BLaER1 (cell line): Measurements from ENCODE around the gene MASP1.

Experiments used
- H3K27ac ChIP-seq: shearing (Covaris generic); formaldehyde crosslinking; 2 replicates; pipeline ENCODE4 v1.8.1; 2022
- H3K27me3 ChIP-seq: shearing (Covaris generic); formaldehyde crosslinking; 2 replicates; pipeline ENCODE4 v1.8.1; 2022
- H3K36me3 ChIP-seq: shearing (Covaris generic); formaldehyde crosslinking; 2 replicates; pipeline ENCODE4 v1.8.1; 2022
- H3K4me1 ChIP-seq: shearing (Covaris generic); formaldehyde crosslinking; 2 replicates; pipeline ENCODE4 v1.8.1; 2022
- H3K4me2 ChIP-seq: shearing (Covaris generic); formaldehyde crosslinking; 2 replicates; pipeline ENCODE4 v1.8.1; 2022
- H3K4me3 ChIP-seq: shearing (Covaris generic); formaldehyde crosslinking; 2 replicates; pipeline ENCODE4 v1.8.1; 2022
- H3K9ac ChIP-seq: shearing (Covaris generic); formaldehyde crosslinking; 2 replicates; pipeline ENCODE4 v1.8.1; 2022
- H3K9me3 ChIP-seq: shearing (Covaris generic); formaldehyde crosslinking; 2 replicates; pipeline ENCODE4 v1.8.1; 2022
- H4K20me1 ChIP-seq: shearing (Covaris generic); formaldehyde crosslinking; 2 replicates; pipeline ENCODE4 v1.8.1; 2022
- Cebpa-rat ChIP-seq: shearing (Covaris generic); IDR thresholded peaks from 2 replicates; pipeline ENCODE4 v1.8.1; 2022

MASP1 gene

DNA sequence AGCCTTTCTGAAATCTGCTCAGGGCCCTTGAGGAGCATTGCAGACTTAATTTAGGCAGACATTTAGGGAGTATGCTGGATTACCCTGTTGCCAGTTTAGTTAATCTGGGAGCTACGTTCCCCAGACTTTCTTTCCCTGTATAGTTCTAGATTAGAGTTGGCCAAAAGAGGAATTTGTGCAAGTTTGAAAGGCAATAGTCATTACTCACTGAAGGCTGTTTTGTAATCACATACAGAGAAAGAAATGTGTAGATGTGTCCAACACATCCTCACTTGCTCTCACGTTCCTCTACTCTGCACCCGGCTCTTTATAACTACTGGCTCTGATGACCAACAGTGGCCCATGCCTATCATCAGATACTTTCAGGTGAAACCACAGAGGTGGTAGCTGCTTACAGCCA, 24.2 kb downstream of the MASP1 start:
- no peak for TF ChIP-seq Cebpa-rat
- Histone ChIP-seq H3K4me2 (no peak overlapping the region), H3K27ac (no peak overlapping the region), H3K4me1 (no peaks in the 10 kb centered on the region), H3K27me3 (no peaks in the 10 kb centered on the region), H4K20me1 (no peaks in the 10 kb centered on the region), H3K36me3 (no peaks in the 10 kb centered on the region), H3K4me3 (no peak overlapping the region), H3K9me3 (peaks cover 27% of the 10 kb centered on the region), H3K9ac (no peak overlapping the region)

DNA sequence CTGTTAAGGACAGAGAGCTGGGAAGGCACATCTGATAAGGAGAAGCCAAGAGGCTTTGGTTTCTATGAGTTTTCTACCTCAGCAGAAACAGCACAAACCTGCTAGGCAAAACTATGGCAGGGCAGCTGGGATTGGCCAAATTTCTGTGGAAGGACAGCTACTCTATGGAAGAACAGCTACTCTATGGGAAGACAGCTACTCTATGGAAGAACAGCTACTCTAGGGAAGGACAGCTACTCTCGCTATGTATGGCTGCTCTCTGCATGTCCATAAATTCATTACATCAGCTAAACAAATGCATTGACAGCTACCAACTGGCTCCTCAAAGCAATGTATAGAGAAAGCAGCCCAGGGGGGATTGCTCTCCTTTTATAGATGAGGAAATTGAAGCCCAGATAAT, 24.8 kb downstream of the MASP1 start:
- no peaks in the 10 kb centered on the region for H3K4me1 ChIP-seq
- no peaks in the 10 kb centered on the region for H3K36me3 ChIP-seq

DNA sequence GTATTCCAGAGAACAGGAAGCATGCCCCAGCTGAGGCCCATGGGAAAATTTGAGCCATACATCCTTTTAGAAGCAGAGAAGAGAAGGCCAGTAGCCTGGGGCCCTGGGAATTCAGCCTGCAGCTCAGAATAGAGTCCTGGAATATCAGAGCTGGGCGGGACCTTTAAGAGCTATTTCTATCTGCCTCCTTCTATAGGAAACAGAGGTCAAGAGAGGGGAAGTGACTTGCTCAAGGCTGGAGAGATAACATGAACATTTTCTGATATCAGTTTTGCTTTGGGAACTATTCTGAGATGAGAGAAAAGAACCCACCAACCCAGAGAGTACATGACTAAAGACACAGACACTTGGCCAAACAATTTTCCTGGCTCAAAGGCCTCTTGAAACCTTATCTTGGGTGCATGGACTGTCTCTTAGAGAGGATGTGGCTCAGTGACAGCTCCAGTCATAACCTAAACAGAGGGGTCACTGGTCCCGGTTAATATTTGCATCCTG, 26.0 kb downstream of the MASP1 start:
- H3K9me3 ChIP-seq = peaks cover 25% of the 10 kb centered on the region
- no peak for TF ChIP-seq Cebpa-rat
- H3K4me1 ChIP-seq = no peaks in the 10 kb centered on the region
- no peak overlapping the region for H3K4me2 ChIP-seq
- no peaks in the 10 kb centered on the region for H3K36me3 ChIP-seq
- H3K27me3 ChIP-seq = no peaks in the 10 kb centered on the region
- H3K4me3 ChIP-seq = no peak overlapping the region
- no peak overlapping the region for H3K9ac ChIP-seq
- H3K27ac ChIP-seq = no peak overlapping the region
- no peaks in the 10 kb centered on the region for H4K20me1 ChIP-seq

More for the DNA sequence above, 24.8 kb downstream of the MASP1 start:
- Histone ChIP-seq H3K4me3 (no peak overlapping the region), H3K9ac (no peak overlapping the region), H3K4me2 (no peak overlapping the region), H3K9me3 (peaks cover 27% of the 10 kb centered on the region), H4K20me1 (no peaks in the 10 kb centered on the region), H3K27ac (no peak overlapping the region), H3K27me3 (no peaks in the 10 kb centered on the region)
- TF ChIP-seq Cebpa-rat = no peak

DNA sequence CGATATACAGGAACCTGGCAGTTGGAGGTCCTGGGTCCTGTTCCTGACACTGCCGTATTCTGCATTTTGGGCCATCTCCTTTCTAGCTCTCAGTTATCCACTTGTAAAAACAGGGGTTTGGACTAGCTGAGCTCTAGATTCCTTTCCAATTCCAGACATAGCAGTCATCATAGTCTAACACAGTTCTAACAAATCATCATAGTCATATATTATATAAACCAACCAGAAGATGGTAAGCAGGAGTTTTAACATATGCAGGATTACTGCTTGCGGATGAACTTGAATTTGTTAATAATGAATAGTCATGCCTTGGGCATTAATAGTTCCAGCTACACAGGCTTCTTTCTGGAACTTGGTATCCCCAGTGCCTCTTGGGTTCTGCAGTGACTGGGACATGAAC, 26.6 kb downstream of the MASP1 start:
- Histone ChIP-seq H3K27ac (no peak overlapping the region), H3K27me3 (no peaks in the 10 kb centered on the region), H3K4me1 (no peaks in the 10 kb centered on the region), H3K36me3 (no peaks in the 10 kb centered on the region), H3K4me3 (no peak overlapping the region), H3K9me3 (peaks cover 19% of the 10 kb centered on the region), H4K20me1 (no peaks in the 10 kb centered on the region), H3K9ac (no peak overlapping the region), H3K4me2 (no peak overlapping the region)
- no peak for TF ChIP-seq Cebpa-rat

DNA sequence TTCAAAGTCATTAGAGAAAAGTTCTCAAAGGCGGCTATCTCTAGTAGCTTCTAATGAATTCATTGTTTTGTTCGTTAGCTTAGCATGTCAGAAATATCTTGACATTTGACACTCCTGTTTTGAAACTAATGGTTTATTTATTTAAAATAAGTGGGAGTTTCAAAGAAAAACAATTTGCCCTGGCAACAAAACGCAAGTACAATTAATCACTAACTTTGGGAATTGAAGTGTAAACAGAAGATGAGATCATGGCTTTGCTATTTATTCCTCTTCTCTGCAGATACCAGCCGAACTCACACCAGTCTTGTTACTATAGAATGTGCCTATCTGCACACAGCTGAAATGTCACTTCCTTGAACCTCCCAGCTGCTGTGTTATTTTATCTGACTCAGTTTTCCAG, 27.5 kb downstream of the MASP1 start:
- Histone ChIP-seq H3K4me3 (no peak overlapping the region), H3K27ac (no peak overlapping the region)

DNA sequence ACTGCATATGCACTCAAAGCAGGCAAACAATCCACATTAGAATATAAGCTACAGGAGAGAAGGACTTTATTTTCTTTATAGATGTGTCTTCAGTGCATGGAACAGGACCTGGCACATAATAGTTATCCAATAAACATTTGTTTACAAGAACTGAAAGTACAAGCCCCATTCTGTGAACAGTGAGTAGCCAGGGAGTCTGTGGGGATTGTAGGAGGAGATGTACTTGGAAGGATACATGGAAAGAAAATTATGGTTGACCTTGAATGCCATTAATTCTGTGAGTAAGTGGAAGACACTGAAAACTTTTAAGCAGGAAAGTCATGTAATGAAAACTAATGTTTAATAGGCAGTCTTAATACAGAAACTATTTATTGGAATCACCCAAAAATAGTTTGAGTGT, 28.3 kb downstream of the MASP1 start:
- no peak overlapping the region for H3K27ac ChIP-seq
- no peaks in the 10 kb centered on the region for H3K4me1 ChIP-seq
- no peak overlapping the region for H3K4me2 ChIP-seq
- no peaks in the 10 kb centered on the region for H3K36me3 ChIP-seq
- H3K4me3 ChIP-seq = no peak overlapping the region
- peaks cover 2% of the 10 kb centered on the region for H3K9me3 ChIP-seq
- no peak for TF ChIP-seq Cebpa-rat
- no peak overlapping the region for H3K9ac ChIP-seq
- H4K20me1 ChIP-seq = no peaks in the 10 kb centered on the region
- no peaks in the 10 kb centered on the region for H3K27me3 ChIP-seq

More for the DNA sequence above, 27.5 kb downstream of the MASP1 start:
- Histone ChIP-seq H4K20me1 (no peaks in the 10 kb centered on the region), H3K27me3 (no peaks in the 10 kb centered on the region), H3K36me3 (no peaks in the 10 kb centered on the region), H3K4me1 (no peaks in the 10 kb centered on the region), H3K4me2 (no peak overlapping the region), H3K9ac (no peak overlapping the region), H3K9me3 (peaks cover 10% of the 10 kb centered on the region)
- TF ChIP-seq Cebpa-rat = no peak

DNA sequence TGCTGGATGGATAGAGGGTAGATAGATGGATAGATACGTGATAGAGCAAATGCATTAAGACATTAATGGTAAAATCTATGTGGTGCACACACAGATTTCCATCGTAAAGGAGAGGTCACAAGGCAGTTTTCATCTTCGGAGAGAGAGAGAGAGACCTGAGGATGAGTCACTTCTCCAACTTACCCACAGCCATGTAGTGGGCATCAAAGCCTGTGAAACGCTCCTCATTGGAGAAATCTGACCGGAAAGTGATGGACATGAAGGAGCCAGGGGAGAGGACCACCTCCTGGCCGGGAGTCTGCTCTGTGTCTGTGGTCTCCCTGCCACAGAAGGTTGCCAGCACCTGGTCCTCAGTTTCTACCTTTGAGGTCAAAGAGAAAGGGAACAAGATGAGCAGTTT, 29.2 kb downstream of the MASP1 start:
- no peak for TF ChIP-seq Cebpa-rat
- no peaks in the 10 kb centered on the region for H3K27me3 ChIP-seq
- no peaks in the 10 kb centered on the region for H3K36me3 ChIP-seq
- H3K4me3 ChIP-seq = no peak overlapping the region
- no peaks in the 10 kb centered on the region for H3K4me1 ChIP-seq
- no peaks in the 10 kb centered on the region for H3K9me3 ChIP-seq
- no peak overlapping the region for H3K9ac ChIP-seq
- H3K4me2 ChIP-seq = no peak overlapping the region
- H3K27ac ChIP-seq = no peak overlapping the region
- no peaks in the 10 kb centered on the region for H4K20me1 ChIP-seq

DNA sequence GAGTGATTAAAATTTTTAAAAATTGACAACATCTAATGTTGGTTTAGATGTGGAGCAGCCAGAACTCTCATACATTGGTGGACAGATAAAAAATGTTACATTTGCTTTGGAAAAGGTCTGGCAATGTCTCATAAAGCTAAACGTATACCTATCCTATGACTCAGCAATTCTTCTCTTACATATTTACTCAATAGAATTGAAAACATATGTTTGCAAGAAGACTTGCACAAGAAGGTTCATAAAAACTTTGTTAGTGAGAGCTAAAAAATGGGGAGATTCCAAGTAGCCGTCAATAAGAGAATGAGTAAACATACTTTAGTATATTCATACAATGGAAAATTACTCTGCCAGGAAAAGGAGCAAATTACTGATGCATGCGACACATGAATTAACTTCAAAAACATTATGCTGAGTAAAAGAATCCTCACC, 30.0 kb downstream of the MASP1 start:
- Histone ChIP-seq H3K27ac (no peak overlapping the region), H4K20me1 (no peaks in the 10 kb centered on the region), H3K4me1 (no peaks in the 10 kb centered on the region), H3K9me3 (no peaks in the 10 kb centered on the region), H3K4me2 (no peak overlapping the region), H3K9ac (no peak overlapping the region), H3K27me3 (no peaks in the 10 kb centered on the region), H3K36me3 (no peaks in the 10 kb centered on the region), H3K4me3 (no peak overlapping the region)
- no peak for TF ChIP-seq Cebpa-rat

DNA sequence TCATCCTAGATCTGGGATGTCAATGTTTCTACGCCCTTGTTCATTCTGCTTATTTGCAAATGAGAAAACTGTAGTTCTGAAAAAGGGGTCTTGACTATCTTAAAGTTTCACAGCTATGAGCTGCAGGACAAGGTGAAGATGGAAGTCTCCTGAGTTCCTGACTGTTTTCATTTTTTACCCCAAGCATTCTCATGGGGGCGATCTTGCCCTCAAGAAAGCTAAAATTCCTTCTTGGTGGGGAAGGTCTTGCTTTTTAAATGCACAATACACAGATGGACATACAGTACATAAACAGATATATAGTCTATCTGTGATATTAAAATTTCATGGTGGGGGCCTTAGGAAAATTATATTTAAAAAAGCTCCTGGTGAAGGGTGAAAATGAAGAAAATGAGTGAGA, 32.4 kb downstream of the MASP1 start:
- H3K4me1 ChIP-seq = peaks cover 8% of the 10 kb centered on the region; the same call in 1 of the 2 replicates
- no peaks in the 10 kb centered on the region for H3K36me3 ChIP-seq
- no peaks in the 10 kb centered on the region for H4K20me1 ChIP-seq
- H3K27ac ChIP-seq = no peak overlapping the region
- H3K4me3 ChIP-seq = no peak overlapping the region
- no peak overlapping the region for H3K9ac ChIP-seq
- no peak for TF ChIP-seq Cebpa-rat
- H3K4me2 ChIP-seq = no peak overlapping the region
- no peaks in the 10 kb centered on the region for H3K9me3 ChIP-seq
- no peaks in the 10 kb centered on the region for H3K27me3 ChIP-seq

DNA sequence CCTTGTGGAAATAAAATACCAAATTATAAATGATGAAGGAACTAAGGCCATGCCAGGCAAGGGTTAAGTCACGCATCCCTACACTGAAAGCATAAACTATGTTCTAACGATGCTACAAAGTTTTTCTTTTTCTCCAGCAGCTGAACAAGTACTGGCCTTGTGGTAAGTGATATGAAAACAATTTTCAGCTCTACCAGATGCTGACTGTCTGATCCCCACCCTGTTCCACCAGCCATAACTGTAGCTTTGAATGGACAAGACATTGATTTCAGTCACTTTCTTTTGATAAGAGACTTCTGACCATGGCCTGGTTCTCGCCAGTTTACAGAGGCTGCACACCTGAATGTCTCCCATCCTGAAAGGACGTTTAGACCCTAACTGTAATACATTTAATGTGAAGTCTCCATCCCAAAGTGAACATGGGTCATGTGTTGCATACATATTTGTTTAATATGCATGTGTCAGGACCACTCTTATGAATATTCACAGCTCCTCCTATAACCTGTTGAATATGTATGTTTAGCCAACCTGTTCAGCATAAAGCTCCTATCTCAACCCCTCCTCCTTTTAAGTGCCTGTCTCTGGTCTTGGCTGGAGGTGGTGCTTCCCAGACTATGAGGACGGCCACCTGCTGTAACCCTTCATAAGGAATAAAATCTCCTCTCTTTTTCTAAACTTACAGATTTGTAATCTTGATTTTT, 33.4 kb downstream of the MASP1 start:
- no peaks in the 10 kb centered on the region for H3K9me3 ChIP-seq
- no peaks in the 10 kb centered on the region for H3K36me3 ChIP-seq
- H4K20me1 ChIP-seq = no peaks in the 10 kb centered on the region
- H3K27ac ChIP-seq = no peak overlapping the region
- H3K4me1 ChIP-seq = peaks cover 8% of the 10 kb centered on the region; the same call in 1 of the 2 replicates
- H3K4me2 ChIP-seq = no peak overlapping the region
- no peak overlapping the region for H3K9ac ChIP-seq
- H3K27me3 ChIP-seq = no peaks in the 10 kb centered on the region
- no peak for TF ChIP-seq Cebpa-rat
- H3K4me3 ChIP-seq = no peak overlapping the region
